ENCODE data around the gene KMO. TPM values are rescaled to one million over a fixed set of nuclear protein-coding genes. Genes with fewer than 3 reads are reported as not detected.

The KMO gene
- total and polyA plus RNA-seq, 4 donors: 2.2 to 9.9 (median 6.4) TPM

DNA sequence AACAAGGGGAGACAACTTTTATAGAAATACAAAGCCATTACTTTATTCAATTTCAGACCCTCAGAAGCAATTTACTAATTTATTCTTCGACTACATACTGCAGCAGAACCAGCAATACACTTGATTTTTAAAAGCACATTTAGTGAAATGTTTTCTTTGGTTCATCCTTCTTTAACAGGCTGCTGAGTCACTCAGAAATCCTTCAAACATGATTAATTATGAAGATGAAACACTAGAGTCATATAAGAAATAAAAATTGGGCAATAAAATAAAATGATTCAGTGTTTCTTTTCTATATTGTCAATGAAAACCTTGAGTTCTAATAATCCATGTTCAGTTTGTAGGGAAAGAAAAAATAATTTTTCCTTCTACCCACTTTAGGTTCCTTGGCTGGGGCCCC lies 61.0 kb downstream of the KMO start:
- DNase-seq: no peak
- no peak for ATAC-seq (ENCODE audit: insufficient read depth, low FRiP score)
- Histone ChIP-seq H3K4me3 (no peak overlapping the region), H3K36me3 (ENCODE audit: control insufficient read depth in 4 of 4, insufficient read depth in 4 of 4, low read length in 4 of 4) (peaks cover 0 to 7% (median 0%) of the 10 kb centered on the region in 4 donors), H3K9ac (ENCODE audit: insufficient read depth in 1 of 2, low read length in 2 of 2) (no peak overlapping the region), H3K27ac (ENCODE audit: low read depth in 1 of 2, low read length in 1 of 2) (no peak overlapping the region), H3K4me1 (ENCODE audit: control insufficient read depth in 5 of 5, insufficient read depth in 5 of 5, low read length in 5 of 5) (no peaks in the 10 kb centered on the region), H3K9me3 (ENCODE audit: control insufficient read depth in 4 of 4, insufficient read depth in 3 of 4, low read length in 3 of 4) (no peaks in the 10 kb centered on the region), H3K27me3 (ENCODE audit: control insufficient read depth in 3 of 3, insufficient read depth in 3 of 3, low read length in 2 of 3) (no peaks in the 10 kb centered on the region)
- WGBS, 2 donors: 100% methylated on average over 1 of the region's 1 CpG
- TF ChIP-seq, protein P1, sequence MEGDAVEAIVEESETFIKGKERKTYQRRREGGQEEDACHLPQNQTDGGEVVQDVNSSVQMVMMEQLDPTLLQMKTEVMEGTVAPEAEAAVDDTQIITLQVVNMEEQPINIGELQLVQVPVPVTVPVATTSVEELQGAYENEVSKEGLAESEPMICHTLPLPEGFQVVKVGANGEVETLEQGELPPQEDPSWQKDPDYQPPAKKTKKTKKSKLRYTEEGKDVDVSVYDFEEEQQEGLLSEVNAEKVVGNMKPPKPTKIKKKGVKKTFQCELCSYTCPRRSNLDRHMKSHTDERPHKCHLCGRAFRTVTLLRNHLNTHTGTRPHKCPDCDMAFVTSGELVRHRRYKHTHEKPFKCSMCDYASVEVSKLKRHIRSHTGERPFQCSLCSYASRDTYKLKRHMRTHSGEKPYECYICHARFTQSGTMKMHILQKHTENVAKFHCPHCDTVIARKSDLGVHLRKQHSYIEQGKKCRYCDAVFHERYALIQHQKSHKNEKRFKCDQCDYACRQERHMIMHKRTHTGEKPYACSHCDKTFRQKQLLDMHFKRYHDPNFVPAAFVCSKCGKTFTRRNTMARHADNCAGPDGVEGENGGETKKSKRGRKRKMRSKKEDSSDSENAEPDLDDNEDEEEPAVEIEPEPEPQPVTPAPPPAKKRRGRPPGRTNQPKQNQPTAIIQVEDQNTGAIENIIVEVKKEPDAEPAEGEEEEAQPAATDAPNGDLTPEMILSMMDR (IDR thresholded peaks at IDR 0.05; ENCODE audit: control extremely low read depth, extremely low read depth): no peak

DNA sequence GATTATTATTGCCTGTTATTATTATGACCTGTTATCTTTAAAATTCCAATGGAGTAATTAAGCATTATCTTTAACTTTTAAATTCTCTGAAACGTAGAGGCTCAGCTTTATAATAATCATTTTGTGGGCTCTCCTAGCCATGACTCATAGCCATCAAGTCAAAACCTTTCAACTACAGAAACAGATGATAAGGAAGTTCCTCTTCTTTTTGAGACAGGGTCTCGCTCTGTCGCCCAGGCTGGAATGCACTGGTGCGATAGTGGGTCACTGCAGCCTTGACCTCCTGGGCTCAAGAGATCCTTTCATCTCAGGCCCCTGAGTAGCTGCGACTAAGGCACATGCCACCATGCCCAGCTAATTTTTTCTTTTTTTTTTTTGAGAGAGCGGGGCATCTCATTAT lies 64.5 kb downstream of the KMO start:
- 94% methylated on average over 6 of the region's 6 CpGs for WGBS, 2 donors
- TF ChIP-seq, protein P1 (IDR thresholded peaks at IDR 0.05; ENCODE audit: control extremely low read depth, extremely low read depth): no peak

DNA sequence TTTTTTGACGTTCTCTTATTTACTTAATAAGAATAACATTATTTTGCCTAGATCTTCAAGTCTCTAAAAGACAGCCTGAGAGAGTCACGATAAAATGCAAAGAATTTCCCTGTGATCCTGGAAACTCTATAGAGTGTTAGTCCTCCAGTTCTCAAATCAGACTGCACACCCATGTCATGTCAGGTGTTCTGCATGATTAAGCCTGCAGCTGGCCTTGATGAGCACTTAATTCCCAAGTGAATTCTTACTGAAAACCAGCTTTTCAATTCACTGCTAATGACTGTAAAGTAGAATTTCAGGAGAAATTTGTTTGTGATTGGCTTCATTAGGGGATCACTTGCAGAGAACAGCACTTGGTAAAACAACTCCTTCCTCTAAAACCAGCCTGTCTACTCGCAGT lies 66.1 kb downstream of the KMO start:
- H3K9me3 ChIP-seq (ENCODE audit: control insufficient read depth in 4 of 4, insufficient read depth in 3 of 4, low read length in 3 of 4): no peaks in the 10 kb centered on the region
- no peak overlapping the region for H3K27ac ChIP-seq (ENCODE audit: low read depth in 1 of 2, low read length in 1 of 2)
- DNase-seq (no peak), ATAC-seq (ENCODE audit: insufficient read depth, low FRiP score) (no peak)
- H3K4me3 ChIP-seq: no peak overlapping the region
- 87 to 90% methylated on average over 3 of the region's 3 CpGs for WGBS, 2 donors
- H3K9ac ChIP-seq (ENCODE audit: insufficient read depth in 1 of 2, low read length in 2 of 2): no peak overlapping the region
- H3K27me3 ChIP-seq (ENCODE audit: control insufficient read depth in 3 of 3, insufficient read depth in 3 of 3, low read length in 2 of 3): no peaks in the 10 kb centered on the region
- H3K4me1 ChIP-seq (ENCODE audit: control insufficient read depth in 5 of 5, insufficient read depth in 5 of 5, low read length in 5 of 5): no peaks in the 10 kb centered on the region
- H3K36me3 ChIP-seq (ENCODE audit: control insufficient read depth in 4 of 4, insufficient read depth in 4 of 4, low read length in 4 of 4): peaks cover 0 to 7% (median 2%) of the 10 kb centered on the region in 4 donors
- TF ChIP-seq, protein P1 (IDR thresholded peaks at IDR 0.05; ENCODE audit: control extremely low read depth, extremely low read depth): no peak

More for the DNA sequence above, 64.5 kb downstream of the KMO start:
- ATAC-seq (ENCODE audit: insufficient read depth, low FRiP score): no peak
- H3K4me3 ChIP-seq: no peak overlapping the region
- no peaks in the 10 kb centered on the region for H3K9me3 ChIP-seq (ENCODE audit: control insufficient read depth in 4 of 4, insufficient read depth in 3 of 4, low read length in 3 of 4)
- H3K4me1 ChIP-seq (ENCODE audit: control insufficient read depth in 5 of 5, insufficient read depth in 5 of 5, low read length in 5 of 5): no peaks in the 10 kb centered on the region
- no peak overlapping the region for H3K9ac ChIP-seq (ENCODE audit: insufficient read depth in 1 of 2, low read length in 2 of 2)
- no peak overlapping the region for H3K27ac ChIP-seq (ENCODE audit: low read depth in 1 of 2, low read length in 1 of 2)
- DNase-seq: no peak
- H3K27me3 ChIP-seq (ENCODE audit: control insufficient read depth in 3 of 3, insufficient read depth in 3 of 3, low read length in 2 of 3): no peaks in the 10 kb centered on the region
- H3K36me3 ChIP-seq (ENCODE audit: control insufficient read depth in 4 of 4, insufficient read depth in 4 of 4, low read length in 4 of 4): peaks cover 0 to 7% (median 0%) of the 10 kb centered on the region in 4 donors

DNA sequence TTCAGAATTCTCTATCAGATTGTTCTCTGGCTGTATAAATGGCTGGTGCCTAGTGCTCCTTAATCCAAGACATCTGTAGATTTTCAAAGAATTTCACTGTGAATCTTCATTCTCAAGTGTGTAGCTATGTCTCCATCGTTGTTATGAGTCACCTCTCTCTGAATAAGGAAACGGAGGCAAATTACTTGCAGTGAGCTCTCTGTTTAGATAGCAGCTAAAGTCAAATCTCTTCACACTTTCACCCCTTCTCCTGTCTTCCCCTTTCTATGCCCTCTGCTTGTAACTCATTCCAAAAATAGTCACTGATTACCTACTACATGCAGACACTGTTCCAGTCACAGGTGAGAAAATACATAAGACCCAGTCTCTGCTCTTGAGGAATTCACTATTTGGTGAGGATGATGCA lies 68.3 kb downstream of the KMO start:
- Histone ChIP-seq H3K36me3 (ENCODE audit: control insufficient read depth in 4 of 4, insufficient read depth in 4 of 4, low read length in 4 of 4) (peaks cover 0 to 2% (median under 1%) of the 10 kb centered on the region in 4 donors), H3K27ac (ENCODE audit: low read depth in 1 of 2, low read length in 1 of 2) (no peak overlapping the region), H3K4me1 (ENCODE audit: control insufficient read depth in 5 of 5, insufficient read depth in 5 of 5, low read length in 5 of 5) (peaks cover 0 to 2% (median 0%) of the 10 kb centered on the region in 5 donors), H3K9ac (ENCODE audit: insufficient read depth in 1 of 2, low read length in 2 of 2) (no peak overlapping the region), H3K4me3 (no peak overlapping the region), H3K27me3 (ENCODE audit: control insufficient read depth in 3 of 3, insufficient read depth in 3 of 3, low read length in 2 of 3) (no peaks in the 10 kb centered on the region), H3K9me3 (ENCODE audit: control insufficient read depth in 4 of 4, insufficient read depth in 3 of 4, low read length in 3 of 4) (no peaks in the 10 kb centered on the region)
- TF ChIP-seq, protein P1 (IDR thresholded peaks at IDR 0.05; ENCODE audit: control extremely low read depth, extremely low read depth): no peak
- DNase-seq (no peak), ATAC-seq (ENCODE audit: insufficient read depth, low FRiP score) (no peak)
- WGBS, 2 donors: 72 to 80% methylated on average over 2 of the region's 2 CpGs
